HCT116 (cell line): ENCODE measurements around the gene MMD. TPM values are rescaled to one million over a fixed set of nuclear protein-coding genes. Genes with fewer than 3 reads are reported as not detected.

Experiments
- ATAC-seq: fragments of 200-7000 bp; cut with Tn5 transposase; 2 replicates; pipeline ENCODE4 v1.9.1; 2020; ENCODE audit warnings: mild to moderate bottlenecking, moderate library complexity
- BruUV-seq: library from RNA; stranded (reverse); fragments of 400-500 nt; replicated peaks from 2 replicates; lab custom pipeline; 2021; lab: Mats Ljungman, UMichigan
- CTCF ChIA-PET: fragments of 300-600 bp; sonication (Branson Sonifier 250); formaldehyde crosslinking; loops from one replicate; lab custom pipeline; 2021; ENCODE audit warnings: antibody characterized with exemption; lab: Charles Lee
- POLR2A ChIA-PET: fragments of 300-600, 350-600 bp; sonication (Branson Sonifier 250); formaldehyde crosslinking; loops from one replicate; lab custom pipeline; 2021; ENCODE audit warnings: antibody characterized with exemption; lab: Charles Lee
- RAD21 ChIA-PET, 2 experiments: fragments of 300-600 bp; sonication (Branson Sonifier 250); formaldehyde crosslinking; loops; one replicate each; lab custom pipeline; 2023; ENCODE audit warnings: low total read pairs in 2 of 2; ENCODE audit not compliant: uncharacterized antibody in 2 of 2, unreplicated experiment in 2 of 2, low non-redundant PET in 1 of 2; lab: Charles Lee
- DNase-seq: peaks from one replicate; pipeline ENCODE4 v3.0.0-alpha.2; 2010; ENCODE audit warnings: low read depth, low spot score
- H2AFZ ChIP-seq: fragments of 200-600 bp; shearing (Covaris generic), sonication (generic); 2 replicates; pipeline ENCODE4 v1.6.1; 2017; ENCODE audit warnings: low read depth, mixed run types, mixed read lengths, antibody characterized with exemption, low read length; ENCODE audit not compliant: poor library complexity, severe bottlenecking
- H3K27ac ChIP-seq: 2 replicates; pipeline ENCODE4 v1.5.1; 2012; ENCODE audit warnings: low read depth, low read length
- H3K27me3 ChIP-seq: fragments of 200-600 bp; sonication (generic); 2 replicates; pipeline ENCODE4 v1.6.1; 2016; ENCODE audit warnings: mixed run types, low read length, mixed read lengths; ENCODE audit not compliant: insufficient read depth
- H3K36me3 ChIP-seq, 2 experiments: fragments of 200-500 bp in 1 of 2; fragments of 200-600 bp in 1 of 2; sonication (Bioruptor generic) in 1 of 2; sonication (generic) in 1 of 2; 2 replicates each; pipeline versions ENCODE4 v1.5.1 to v1.6.1; 2014 to 2016; ENCODE audit warnings: low read length in 2 of 2, inconsistent platforms in 1 of 2, mixed read lengths in 1 of 2, mixed run types in 1 of 2; ENCODE audit not compliant: insufficient read depth in 2 of 2, control insufficient read depth in 1 of 2
- H3K4me1 ChIP-seq, 2 experiments: fragments of 200-600 bp in 1 of 2; sonication (generic) in 1 of 2; 2 replicates each; pipeline versions ENCODE4 v1.5.1 to v1.6.1; 2012 to 2017; ENCODE audit warnings: low read length in 2 of 2, inconsistent platforms in 1 of 2, mild to moderate bottlenecking in 1 of 2, mixed read lengths in 1 of 2, mixed run types in 1 of 2, moderate library complexity in 1 of 2; ENCODE audit not compliant: insufficient read depth in 2 of 2, control insufficient read depth in 1 of 2
- H3K4me2 ChIP-seq: fragments of 200-600 bp; sonication (generic); 2 replicates; pipeline ENCODE4 v1.6.1; 2017; ENCODE audit warnings: mixed run types, low read length, mixed read lengths
- H3K4me3 ChIP-seq, 2 experiments: fragments of 200-600 bp in 1 of 2; sonication (generic) in 1 of 2; replicated peaks in 1 of 2; 2 replicates each; pipeline ENCODE4 v1.5.1; 2011 to 2016; ENCODE audit warnings: low read length in 2 of 2, control low read depth in 1 of 2, low read depth in 1 of 2, mild to moderate bottlenecking in 1 of 2, mixed read lengths in 1 of 2, mixed run types in 1 of 2
- H3K79me2 ChIP-seq: fragments of 200-600 bp; sonication (generic); 2 replicates; pipeline ENCODE4 v1.6.1; 2017; ENCODE audit warnings: mild to moderate bottlenecking, mixed run types, low read length, moderate library complexity, mixed read lengths; ENCODE audit not compliant: insufficient read depth
- H3K9ac ChIP-seq: fragments of 200-600 bp; sonication (generic); 2 replicates; pipeline ENCODE4 v1.6.1; 2016; ENCODE audit warnings: low read length, mixed read lengths
- H3K9me2 ChIP-seq: fragments of 200-600 bp; sonication (generic), shearing (Covaris generic); 2 replicates; pipeline ENCODE4 v1.6.1; 2017; ENCODE audit warnings: mixed run types, mild to moderate bottlenecking, moderate library complexity; ENCODE audit not compliant: insufficient read depth
- H3K9me3 ChIP-seq, 2 experiments: fragments of 200-500 bp in 1 of 2; fragments of 200-600 bp in 1 of 2; sonication (Bioruptor generic) in 1 of 2; sonication (generic) in 1 of 2; 2 replicates each; pipeline ENCODE4 v1.6.1; 2014 to 2017; ENCODE audit warnings: low read length in 2 of 2, mixed read lengths in 2 of 2, inconsistent platforms in 1 of 2, low read depth in 1 of 2, mild to moderate bottlenecking in 1 of 2, mixed run types in 1 of 2, moderate library complexity in 1 of 2; ENCODE audit not compliant: control insufficient read depth in 1 of 2, insufficient read depth in 1 of 2
- H4K20me1 ChIP-seq: fragments of 200-600 bp; sonication (generic), shearing (Covaris generic); 2 replicates; pipeline ENCODE4 v1.6.1; 2017; ENCODE audit warnings: mixed run types, mild to moderate bottlenecking, moderate library complexity; ENCODE audit not compliant: insufficient read depth
- CEBPB ChIP-seq: IDR thresholded peaks from 2 replicates; pipeline ENCODE4 v1.6.1; 2012; ENCODE audit warnings: low read depth
- EGR1 ChIP-seq: IDR thresholded peaks from 2 replicates; pipeline ENCODE4 v1.6.1; 2012; ENCODE audit warnings: low read depth
- ELF1 ChIP-seq: IDR thresholded peaks from 2 replicates; pipeline ENCODE4 v1.6.1; 2012; ENCODE audit warnings: low read depth, borderline replicate concordance
- EZH2phosphoT487 ChIP-seq: fragments of 200-600 bp; IDR thresholded peaks from 2 replicates; pipeline ENCODE4 v1.6.1; 2018; ENCODE audit warnings: antibody characterized with exemption, borderline replicate concordance
- FOSL1 ChIP-seq: IDR thresholded peaks from 2 replicates; pipeline ENCODE4 v1.6.1; 2012; ENCODE audit warnings: low read depth
- JUND ChIP-seq: IDR thresholded peaks from 2 replicates; pipeline ENCODE4 v1.6.1; 2012
- POLR2AphosphoS5 ChIP-seq: IDR thresholded peaks from 2 replicates; pipeline ENCODE4 v1.6.1; 2011; ENCODE audit warnings: mild to moderate bottlenecking, low read depth, low read length, moderate library complexity
- RAD21 ChIP-seq: IDR thresholded peaks from 2 replicates; pipeline ENCODE4 v1.6.1; 2012; ENCODE audit warnings: low read depth, mild to moderate bottlenecking
- SP1 ChIP-seq: IDR thresholded peaks from 2 replicates; pipeline ENCODE4 v1.6.1; 2012; ENCODE audit warnings: low read depth
- TCF7L2 ChIP-seq: IDR thresholded peaks from 2 replicates; pipeline ENCODE4 v1.7.0; 2011; ENCODE audit warnings: borderline replicate concordance, inconsistent platforms; ENCODE audit not compliant: insufficient read depth, insufficient read length; ENCODE audit errors: extremely low read depth
- YY1 ChIP-seq: IDR thresholded peaks from 2 replicates; pipeline ENCODE4 v1.6.1; 2011; ENCODE audit warnings: low read length, low read depth, moderate library complexity, mild to moderate bottlenecking; ENCODE audit not compliant: insufficient replicate concordance; ENCODE audit errors: extremely low read depth
- ZFX ChIP-seq: fragments of 450-650 bp; IDR thresholded peaks from 2 replicates; pipeline ENCODE4 v1.6.1; 2017
- ZNF274 ChIP-seq: fragments of 200-500 bp; sonication (Bioruptor generic); IDR thresholded peaks from 2 replicates; pipeline ENCODE4 v1.6.1; 2014; ENCODE audit warnings: mild to moderate bottlenecking, low read depth, low read length, inconsistent platforms
- intact Hi-C: fragments of 100-400 bp; cut with micrococcal nuclease; formaldehyde crosslinking; loops from 2 replicates; pipeline ENCODE4 v1.10.0; 2022
- total RNA-seq: library from RNA; stranded (reverse); gene quantifications from one replicate; pipeline ENCODE4 v1.2.1, GENCODE V29; 2021; ENCODE audit not compliant: unreplicated experiment
- TF ChIP-seq, protein P1 (sequence below): IDR thresholded peaks from 2 replicates; pipeline ENCODE4 v1.6.1; 2012; ENCODE audit warnings: low read depth
- TF ChIP-seq, protein P2 (sequence below), 3 experiments: fragments of 200-600 bp in 1 of 3; sonication (generic) in 1 of 3; IDR thresholded peaks in 2 of 3; conservative IDR thresholded peaks in 1 of 3; 2 replicates each; pipeline ENCODE4 v1.5.1; 2012 to 2017; ENCODE audit warnings: low read depth in 2 of 3, low read length in 2 of 3, antibody characterized with exemption in 1 of 3, borderline replicate concordance in 1 of 3, control low read depth in 1 of 3, mild to moderate bottlenecking in 1 of 3, mixed read lengths in 1 of 3, mixed run types in 1 of 3, moderate library complexity in 1 of 3; ENCODE audit not compliant: insufficient read depth in 1 of 3
- TF ChIP-seq, protein P3 (sequence below): IDR thresholded peaks from 2 replicates; pipeline ENCODE4 v1.6.1; 2011; ENCODE audit warnings: mild to moderate bottlenecking, low read length, moderate library complexity; ENCODE audit not compliant: insufficient replicate concordance; ENCODE audit errors: extremely low read depth
- TF ChIP-seq, protein P4 (sequence below): IDR thresholded peaks from 2 replicates; pipeline ENCODE4 v1.6.1; 2012
- TF ChIP-seq, protein P5 (sequence below): IDR thresholded peaks from 2 replicates; pipeline ENCODE4 v1.6.1; 2012

MMD gene
- total RNA-seq, 1 experiment from 2014 or later, result 21.3 TPM

DNA sequence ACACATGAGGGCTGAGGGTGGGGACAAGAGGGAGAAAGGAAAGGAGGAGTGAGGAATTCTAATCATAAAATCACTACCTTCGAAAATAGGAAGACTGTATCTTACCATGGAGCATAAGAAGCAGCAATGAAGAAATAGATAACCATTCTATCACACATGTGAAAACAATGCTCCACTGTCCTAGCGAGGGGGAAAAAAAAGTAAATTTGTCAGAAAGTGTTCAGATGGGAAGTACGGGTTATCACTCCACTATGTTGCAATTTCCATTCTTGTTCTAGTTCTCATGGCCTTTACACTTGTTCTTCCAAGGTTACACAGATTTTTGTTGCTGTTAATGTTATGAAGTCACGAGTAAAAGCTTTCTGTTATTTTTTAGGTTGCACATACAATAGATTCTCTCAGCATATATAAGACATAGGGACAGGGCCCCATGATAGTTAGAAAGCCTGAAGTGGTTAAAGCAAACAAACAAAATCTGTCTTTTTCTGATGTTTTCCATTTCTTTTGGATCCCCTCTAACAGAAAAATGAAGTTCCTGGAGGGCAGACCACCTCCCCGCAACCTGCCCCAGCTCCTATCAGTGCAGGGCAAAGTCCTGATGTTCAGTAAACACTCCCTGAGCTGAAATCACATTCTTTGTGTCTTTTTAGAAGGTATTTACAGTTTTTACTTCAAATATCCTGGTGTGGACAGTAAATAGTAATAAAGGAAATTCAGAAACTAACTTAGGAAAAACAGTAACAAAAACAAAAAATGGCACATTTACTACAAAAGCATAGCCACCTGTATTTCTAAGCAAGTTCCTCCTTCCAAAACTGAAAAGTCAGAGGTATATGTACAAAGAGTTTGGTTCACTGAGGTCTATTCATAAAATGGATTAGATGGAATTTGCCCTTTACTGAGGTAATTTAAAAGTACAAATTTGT is 13.7 kb downstream of the MMD start:
- Histone ChIP-seq H3K27ac (no peak overlapping the region), H3K9me2 (no peaks in the 10 kb centered on the region), H4K20me1 (no peaks in the 10 kb centered on the region), H3K9me3 (no peaks in the 10 kb centered on the region), H3K4me2 (no peak overlapping the region), H2AFZ (no peak overlapping the region), H3K27me3 (no peaks in the 10 kb centered on the region), H3K4me1 (no peaks in the 10 kb centered on the region), H3K9ac (no peak overlapping the region), H3K4me3 (no peak overlapping the region), H3K79me2 (no peaks in the 10 kb centered on the region), H3K36me3 (peaks cover 27 to 32% of the 10 kb centered on the region in 2 experiments; a peak in 3 of 4 replicates)
- DNase-seq (no peak), ATAC-seq (no peak)
- intact Hi-C loops, result no loop called here
- RAD21 ChIA-PET, result no interaction called here
- POLR2A ChIA-PET, result interaction anchor here (0.6 kb wide), 1 partner anchor 1841 kb away, joined by 4 read pairs; no protein-coding TSS in a partner anchor
- BruUV-seq, result no TSS peak
- CTCF ChIA-PET, result no interaction called here
- TF ChIP-seq YY1 (no peak), ZNF274 (no peak), EGR1 (no peak), CEBPB (no peak), ELF1 (no peak), FOSL1 (no peak), JUND (no peak), EZH2phosphoT487 (no peak), TCF7L2 (no peak), RAD21 (no peak), SP1 (no peak), POLR2AphosphoS5 (no peak), ZFX (no peak)
- TF ChIP-seq, protein P1, sequence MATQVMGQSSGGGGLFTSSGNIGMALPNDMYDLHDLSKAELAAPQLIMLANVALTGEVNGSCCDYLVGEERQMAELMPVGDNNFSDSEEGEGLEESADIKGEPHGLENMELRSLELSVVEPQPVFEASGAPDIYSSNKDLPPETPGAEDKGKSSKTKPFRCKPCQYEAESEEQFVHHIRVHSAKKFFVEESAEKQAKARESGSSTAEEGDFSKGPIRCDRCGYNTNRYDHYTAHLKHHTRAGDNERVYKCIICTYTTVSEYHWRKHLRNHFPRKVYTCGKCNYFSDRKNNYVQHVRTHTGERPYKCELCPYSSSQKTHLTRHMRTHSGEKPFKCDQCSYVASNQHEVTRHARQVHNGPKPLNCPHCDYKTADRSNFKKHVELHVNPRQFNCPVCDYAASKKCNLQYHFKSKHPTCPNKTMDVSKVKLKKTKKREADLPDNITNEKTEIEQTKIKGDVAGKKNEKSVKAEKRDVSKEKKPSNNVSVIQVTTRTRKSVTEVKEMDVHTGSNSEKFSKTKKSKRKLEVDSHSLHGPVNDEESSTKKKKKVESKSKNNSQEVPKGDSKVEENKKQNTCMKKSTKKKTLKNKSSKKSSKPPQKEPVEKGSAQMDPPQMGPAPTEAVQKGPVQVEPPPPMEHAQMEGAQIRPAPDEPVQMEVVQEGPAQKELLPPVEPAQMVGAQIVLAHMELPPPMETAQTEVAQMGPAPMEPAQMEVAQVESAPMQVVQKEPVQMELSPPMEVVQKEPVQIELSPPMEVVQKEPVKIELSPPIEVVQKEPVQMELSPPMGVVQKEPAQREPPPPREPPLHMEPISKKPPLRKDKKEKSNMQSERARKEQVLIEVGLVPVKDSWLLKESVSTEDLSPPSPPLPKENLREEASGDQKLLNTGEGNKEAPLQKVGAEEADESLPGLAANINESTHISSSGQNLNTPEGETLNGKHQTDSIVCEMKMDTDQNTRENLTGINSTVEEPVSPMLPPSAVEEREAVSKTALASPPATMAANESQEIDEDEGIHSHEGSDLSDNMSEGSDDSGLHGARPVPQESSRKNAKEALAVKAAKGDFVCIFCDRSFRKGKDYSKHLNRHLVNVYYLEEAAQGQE, result no peak
- TF ChIP-seq, protein P2, sequence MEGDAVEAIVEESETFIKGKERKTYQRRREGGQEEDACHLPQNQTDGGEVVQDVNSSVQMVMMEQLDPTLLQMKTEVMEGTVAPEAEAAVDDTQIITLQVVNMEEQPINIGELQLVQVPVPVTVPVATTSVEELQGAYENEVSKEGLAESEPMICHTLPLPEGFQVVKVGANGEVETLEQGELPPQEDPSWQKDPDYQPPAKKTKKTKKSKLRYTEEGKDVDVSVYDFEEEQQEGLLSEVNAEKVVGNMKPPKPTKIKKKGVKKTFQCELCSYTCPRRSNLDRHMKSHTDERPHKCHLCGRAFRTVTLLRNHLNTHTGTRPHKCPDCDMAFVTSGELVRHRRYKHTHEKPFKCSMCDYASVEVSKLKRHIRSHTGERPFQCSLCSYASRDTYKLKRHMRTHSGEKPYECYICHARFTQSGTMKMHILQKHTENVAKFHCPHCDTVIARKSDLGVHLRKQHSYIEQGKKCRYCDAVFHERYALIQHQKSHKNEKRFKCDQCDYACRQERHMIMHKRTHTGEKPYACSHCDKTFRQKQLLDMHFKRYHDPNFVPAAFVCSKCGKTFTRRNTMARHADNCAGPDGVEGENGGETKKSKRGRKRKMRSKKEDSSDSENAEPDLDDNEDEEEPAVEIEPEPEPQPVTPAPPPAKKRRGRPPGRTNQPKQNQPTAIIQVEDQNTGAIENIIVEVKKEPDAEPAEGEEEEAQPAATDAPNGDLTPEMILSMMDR (IDR thresholded peaks at IDR 0.05 in 2 of 3, conservative IDR thresholded peaks at IDR 0.05 in 1 of 3; ENCODE audit: borderline replicate concordance in 1 of 3, insufficient read depth in 1 of 3, low read depth in 2 of 3, low read length in 2 of 3), result no peak
- TF ChIP-seq, protein P3, sequence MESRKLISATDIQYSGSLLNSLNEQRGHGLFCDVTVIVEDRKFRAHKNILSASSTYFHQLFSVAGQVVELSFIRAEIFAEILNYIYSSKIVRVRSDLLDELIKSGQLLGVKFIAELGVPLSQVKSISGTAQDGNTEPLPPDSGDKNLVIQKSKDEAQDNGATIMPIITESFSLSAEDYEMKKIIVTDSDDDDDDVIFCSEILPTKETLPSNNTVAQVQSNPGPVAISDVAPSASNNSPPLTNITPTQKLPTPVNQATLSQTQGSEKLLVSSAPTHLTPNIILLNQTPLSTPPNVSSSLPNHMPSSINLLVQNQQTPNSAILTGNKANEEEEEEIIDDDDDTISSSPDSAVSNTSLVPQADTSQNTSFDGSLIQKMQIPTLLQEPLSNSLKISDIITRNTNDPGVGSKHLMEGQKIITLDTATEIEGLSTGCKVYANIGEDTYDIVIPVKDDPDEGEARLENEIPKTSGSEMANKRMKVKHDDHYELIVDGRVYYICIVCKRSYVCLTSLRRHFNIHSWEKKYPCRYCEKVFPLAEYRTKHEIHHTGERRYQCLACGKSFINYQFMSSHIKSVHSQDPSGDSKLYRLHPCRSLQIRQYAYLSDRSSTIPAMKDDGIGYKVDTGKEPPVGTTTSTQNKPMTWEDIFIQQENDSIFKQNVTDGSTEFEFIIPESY, result no peak
- TF ChIP-seq, protein P4, sequence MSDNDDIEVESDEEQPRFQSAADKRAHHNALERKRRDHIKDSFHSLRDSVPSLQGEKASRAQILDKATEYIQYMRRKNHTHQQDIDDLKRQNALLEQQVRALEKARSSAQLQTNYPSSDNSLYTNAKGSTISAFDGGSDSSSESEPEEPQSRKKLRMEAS, result no peak
- TF ChIP-seq, protein P5, sequence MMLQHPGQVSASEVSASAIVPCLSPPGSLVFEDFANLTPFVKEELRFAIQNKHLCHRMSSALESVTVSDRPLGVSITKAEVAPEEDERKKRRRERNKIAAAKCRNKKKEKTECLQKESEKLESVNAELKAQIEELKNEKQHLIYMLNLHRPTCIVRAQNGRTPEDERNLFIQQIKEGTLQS, result no peak
